ENCODE data around the gene ADAM8. TPM values are rescaled to one million over a fixed set of nuclear protein-coding genes. Genes with fewer than 3 reads are reported as not detected.

ADAM8 gene
- total and polyA plus RNA-seq, 10 of the 15 experiments (the other 5 are each of a cell fraction or from before 2014, with no cell fraction given) = 0.37 to 92.7 (median 21.7) TPM

DNA sequence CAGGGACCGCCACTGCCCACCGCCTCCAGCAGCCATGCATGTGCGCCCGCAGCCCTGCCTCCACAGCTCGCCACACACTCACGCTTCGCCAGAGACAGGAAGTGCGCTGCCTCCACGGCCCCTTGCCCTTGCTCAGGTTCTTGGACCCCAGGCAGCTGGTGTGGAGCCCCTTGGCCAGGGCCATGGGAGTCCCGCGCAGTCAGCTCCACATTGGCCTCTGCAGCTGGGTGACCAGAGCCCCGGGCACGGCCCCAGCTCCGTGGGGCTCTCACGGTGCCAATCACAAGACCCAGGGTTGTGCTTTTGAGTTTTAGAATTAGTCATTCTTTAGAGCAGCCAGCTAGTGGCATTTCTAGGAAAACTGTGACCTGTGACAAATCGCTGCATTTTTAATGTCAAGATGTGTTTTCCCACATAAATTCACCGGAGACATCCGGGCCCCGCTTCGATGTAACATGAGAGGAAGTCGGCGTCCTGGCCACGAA, 50.9 kb downstream of the ADAM8 start:
- H3K4me2 ChIP-seq (ENCODE audit: control insufficient read depth, insufficient read depth) = no peak overlapping the region
- ChIA-PET POLR2A (no interaction called here), RAD21 (ENCODE audit: unreplicated experiment) (no interaction called here), SMC1A (ENCODE audit: uncharacterized antibody, unreplicated experiment) (no interaction called here), CTCF (interaction anchor here (1.1 kb wide), 1 partner anchor 213 kb away, joined by 4 read pairs; no protein-coding TSS in a partner anchor)
- no peak overlapping the region for H3K9ac ChIP-seq (ENCODE audit: control insufficient read depth, insufficient read depth, low read length)
- no peaks in the 10 kb centered on the region for H3K9me3 ChIP-seq (replicated peaks; ENCODE audit: control insufficient read depth, insufficient read depth, low read length)
- no peak overlapping the region for H3K27ac ChIP-seq (ENCODE audit: control insufficient read depth, insufficient read depth)
- H2AFZ ChIP-seq (ENCODE audit: control insufficient read depth, low read depth, low read length) = no peak overlapping the region
- no peaks in the 10 kb centered on the region for H3K36me3 ChIP-seq (ENCODE audit: control insufficient read depth in 2 of 2, insufficient read depth in 2 of 2, low read length in 1 of 2)
- intact Hi-C loops (cut with micrococcal nuclease; ENCODE audit: unreplicated experiment) (no loop called here), in situ Hi-C loops (cut with MboI) (no loop called here)
- no peaks in the 10 kb centered on the region for H4K20me1 ChIP-seq (ENCODE audit: control insufficient read depth, insufficient read depth)
- no peak overlapping the region for H3K4me3 ChIP-seq
- FAIRE-seq = no peak
- H3K27me3 ChIP-seq (replicated peaks in 1 of 2; ENCODE audit: control insufficient read depth in 2 of 2, insufficient read depth in 2 of 2, low read length in 1 of 2) = peaks cover 1 to 3% of the 10 kb centered on the region in 2 experiments; a peak in 1 of 4 replicates
- no peaks in the 10 kb centered on the region for H3K4me1 ChIP-seq (ENCODE audit: control insufficient read depth, insufficient read depth, low read length)
- no TSS peak for BruUV-seq (replicated peaks)
- TF ChIP-seq NFXL1 (IDR thresholded peaks at IDR 0.05; ENCODE audit: borderline replicate concordance) = no peak
- no peak for TF ChIP-seq NFYB (IDR thresholded peaks at IDR 0.05; ENCODE audit: insufficient read depth, low read depth, low read length)
- TF ChIP-seq EGR1 (IDR thresholded peaks at IDR 0.05; ENCODE audit: borderline replicate concordance in 1 of 2, low read depth in 2 of 2, low read length in 2 of 2) = no peak
- peak in 1 of 2 experiments; percentile 25; a peak in 1 of 4 replicates for TF ChIP-seq BHLHE40 (IDR thresholded peaks at IDR 0.05; ENCODE audit: borderline replicate concordance in 1 of 2, low read depth in 2 of 2, low read length in 1 of 2)
- no peak for TF ChIP-seq RAD51 (IDR thresholded peaks at IDR 0.05)
- WGBS (ENCODE audit: insufficient coverage, insufficient replicate concordance, low lambda C conversion rate, missing lambda C conversion rate) = 5% methylated on average over 23 of the region's 23 CpGs
- peak; percentile 65 for ATAC-seq
- H3K79me2 ChIP-seq (ENCODE audit: control insufficient read depth, insufficient read depth, low read length) = no peaks in the 10 kb centered on the region
- DNase-seq (ENCODE audit: low read depth, low spot score) = no peak

DNA sequence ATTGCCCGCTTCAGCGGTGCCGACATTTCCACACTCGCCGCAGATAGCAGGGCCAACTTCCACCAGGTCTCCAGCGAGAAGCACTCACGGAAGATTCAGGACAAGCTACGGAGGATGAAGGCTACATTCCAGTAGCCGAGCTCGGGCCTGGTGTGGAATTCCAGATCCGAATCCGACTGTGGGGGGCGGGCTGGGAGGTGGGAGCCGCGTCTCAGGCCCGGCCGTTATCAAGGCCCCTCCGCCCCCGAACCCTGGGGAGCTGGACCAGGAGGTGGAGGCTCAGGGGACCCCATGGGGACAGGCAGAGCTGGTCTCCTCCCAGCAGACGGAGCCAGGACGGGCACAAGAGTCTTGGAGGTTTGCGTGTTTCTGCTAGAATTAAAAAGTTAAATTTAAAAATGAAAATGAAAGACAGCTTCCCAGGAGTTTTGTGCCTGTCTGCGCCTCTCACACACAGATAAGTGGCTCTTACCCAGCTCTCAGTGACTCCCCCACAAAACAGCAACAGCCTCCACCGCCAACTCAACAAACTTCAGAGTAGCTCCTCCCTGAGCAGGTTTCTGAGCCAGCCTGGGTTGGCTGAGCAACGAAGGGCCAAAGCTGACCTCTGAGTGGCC, 51.8 kb downstream of the ADAM8 start:
- peaks cover 1 to 3% of the 10 kb centered on the region in 2 experiments; a peak in 1 of 4 replicates for H3K27me3 ChIP-seq (replicated peaks in 1 of 2; ENCODE audit: control insufficient read depth in 2 of 2, insufficient read depth in 2 of 2, low read length in 1 of 2)
- RAD21 ChIA-PET (ENCODE audit: unreplicated experiment) = no interaction called here
- SMC1A ChIA-PET (ENCODE audit: uncharacterized antibody, unreplicated experiment) = interaction anchor here (0.8 kb wide), 1 partner anchor 17 kb away, joined by 3 read pairs; no protein-coding TSS in a partner anchor
- no peaks in the 10 kb centered on the region for H4K20me1 ChIP-seq (ENCODE audit: control insufficient read depth, insufficient read depth)
- H3K4me2 ChIP-seq (ENCODE audit: control insufficient read depth, insufficient read depth) = no peak overlapping the region
- DNase-seq (ENCODE audit: low read depth, low spot score) (no peak), ATAC-seq (peak; percentile 27; the same call in 2 of the 3 replicates), FAIRE-seq (no peak)
- BruUV-seq (replicated peaks) = no TSS peak
- H3K36me3 ChIP-seq (ENCODE audit: control insufficient read depth in 2 of 2, insufficient read depth in 2 of 2, low read length in 1 of 2) = no peaks in the 10 kb centered on the region
- H3K4me1 ChIP-seq (ENCODE audit: control insufficient read depth, insufficient read depth, low read length) = no peaks in the 10 kb centered on the region
- H3K9me3 ChIP-seq (replicated peaks; ENCODE audit: control insufficient read depth, insufficient read depth, low read length) = no peaks in the 10 kb centered on the region
- no peak overlapping the region for H3K4me3 ChIP-seq
- intact Hi-C loops (cut with micrococcal nuclease; ENCODE audit: unreplicated experiment) = no loop called here
- H3K79me2 ChIP-seq (ENCODE audit: control insufficient read depth, insufficient read depth, low read length) = no peaks in the 10 kb centered on the region
- no peak overlapping the region for H2AFZ ChIP-seq (ENCODE audit: control insufficient read depth, low read depth, low read length)
- no peak overlapping the region for H3K27ac ChIP-seq (ENCODE audit: control insufficient read depth, insufficient read depth)
- no peak overlapping the region for H3K9ac ChIP-seq (ENCODE audit: control insufficient read depth, insufficient read depth, low read length)
- POLR2A ChIA-PET = no interaction called here
- WGBS (ENCODE audit: insufficient coverage, insufficient replicate concordance, low lambda C conversion rate, missing lambda C conversion rate) = 58% methylated on average over 25 of the region's 25 CpGs
- CTCF ChIA-PET = interaction anchor here (1.1 kb wide), 1 partner anchor 214 kb away, joined by 4 read pairs; no protein-coding TSS in a partner anchor
- TF ChIP-seq TBL1XR1 (IDR thresholded peaks at IDR 0.05; ENCODE audit: low read depth, low read length) (no peak), IKZF2 (IDR thresholded peaks at IDR 0.05) (no peak), HDAC2 (IDR thresholded peaks at IDR 0.05) (no peak), CBFB (IDR thresholded peaks at IDR 0.05; ENCODE audit: low read depth) (no peak), GATAD2B (conservative IDR thresholded peaks at IDR 0.05; ENCODE audit: low read depth) (no peak), IKZF1 (conservative IDR thresholded peaks at IDR 0.05) (no peak), SREBF2 (IDR thresholded peaks at IDR 0.05; ENCODE audit: low read length) (no peak), SMAD5 (IDR thresholded peaks at IDR 0.05; ENCODE audit: low read depth) (no peak), ATF7 (IDR thresholded peaks at IDR 0.05; ENCODE audit: low read depth) (no peak), TAF1 (IDR thresholded peaks at IDR 0.05; ENCODE audit: borderline replicate concordance, low read depth, low read length) (no peak), NFIC (IDR thresholded peaks at IDR 0.05; ENCODE audit: low read depth, low read length) (no peak)
- TF ChIP-seq, protein P1, sequence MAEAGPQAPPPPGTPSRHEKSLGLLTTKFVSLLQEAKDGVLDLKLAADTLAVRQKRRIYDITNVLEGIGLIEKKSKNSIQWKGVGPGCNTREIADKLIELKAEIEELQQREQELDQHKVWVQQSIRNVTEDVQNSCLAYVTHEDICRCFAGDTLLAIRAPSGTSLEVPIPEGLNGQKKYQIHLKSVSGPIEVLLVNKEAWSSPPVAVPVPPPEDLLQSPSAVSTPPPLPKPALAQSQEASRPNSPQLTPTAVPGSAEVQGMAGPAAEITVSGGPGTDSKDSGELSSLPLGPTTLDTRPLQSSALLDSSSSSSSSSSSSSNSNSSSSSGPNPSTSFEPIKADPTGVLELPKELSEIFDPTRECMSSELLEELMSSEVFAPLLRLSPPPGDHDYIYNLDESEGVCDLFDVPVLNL (IDR thresholded peaks at IDR 0.05; ENCODE audit: low read depth, low read length) = no peak
- in situ Hi-C loops (cut with MboI) = no loop called here
